K562 (cell line): Measurements from ENCODE around the gene FNDC4. TPM values are rescaled to one million over a fixed set of nuclear protein-coding genes. Genes with fewer than 3 reads are reported as not detected.

ENCODE experiments used
- ARID1B ChIP-seq: fragments of 450-650 bp; IDR thresholded peaks from 2 replicates; pipeline ENCODE4 v1.6.1; 2016; ENCODE audit warnings: antibody characterized with exemption, mild to moderate bottlenecking, inconsistent platforms
- ATF1 ChIP-seq, 2 experiments: fragments of 450-650 bp in 1 of 2; IDR thresholded peaks; 2 replicates each; pipeline ENCODE4 v1.6.1; 2016; ENCODE audit warnings: missing compliant biosample characterization in 1 of 2, missing genetic modification characterization in 1 of 2
- CGGBP1 ChIP-seq: fragments of 250-450 bp; sonication (Bioruptor Pico); IDR thresholded peaks from 2 replicates; pipeline ENCODE4 v1.9.0; 2021; ENCODE audit warnings: mild to moderate bottlenecking
- CREB3 ChIP-seq: fragments of 450-650 bp; conservative IDR thresholded peaks from 2 replicates; pipeline ENCODE4 v1.6.1; 2016; ENCODE audit warnings: missing genetic modification characterization, low read depth, mild to moderate bottlenecking, missing compliant biosample characterization, moderate library complexity
- FOXJ3 ChIP-seq: sonication (generic); formaldehyde crosslinking; IDR thresholded peaks from 2 replicates; pipeline ENCODE4 v1.4.0; 2020; ENCODE audit warnings: mild to moderate bottlenecking, missing genetic modification reagents
- GTF2A2 ChIP-seq: IDR thresholded peaks from 2 replicates; pipeline ENCODE4 v1.6.1; 2016; ENCODE audit warnings: mild to moderate bottlenecking, missing genetic modification characterization, missing compliant biosample characterization
- HDAC3 ChIP-seq: fragments of 450-650 bp; IDR thresholded peaks from 2 replicates; pipeline ENCODE4 v1.6.1; 2018; ENCODE audit warnings: borderline replicate concordance, mild to moderate bottlenecking, moderate library complexity; ENCODE audit not compliant: partially characterized antibody
- JUN ChIP-seq, 2 experiments: sonication (generic) in 1 of 2; formaldehyde crosslinking in 1 of 2; IDR thresholded peaks; 2 replicates each; pipeline versions ENCODE4 v1.6.1 to v1.8.0; 2012 to 2022; ENCODE audit warnings: borderline replicate concordance in 2 of 2, mild to moderate bottlenecking in 2 of 2, improper control_type of control experiment in 1 of 2, low read depth in 1 of 2, low read length in 1 of 2, missing genetic modification reagents in 1 of 2
- JUND ChIP-seq, 2 experiments: IDR thresholded peaks; 2 replicates in 1 of 2; 3 replicates in 1 of 2; pipeline ENCODE4 v1.6.1; 2011; ENCODE audit warnings: borderline replicate concordance in 2 of 2, low read depth in 2 of 2, low read length in 2 of 2, improper control_type of control experiment in 1 of 2, missing biosample characterization in 1 of 2, missing genetic modification characterization in 1 of 2, missing genetic modification reagents in 1 of 2
- NFYB ChIP-seq: IDR thresholded peaks from 2 replicates; pipeline ENCODE4 v1.6.1; 2011; ENCODE audit warnings: mild to moderate bottlenecking, moderate library complexity; ENCODE audit not compliant: insufficient read length; ENCODE audit errors: extremely low read depth
- SMARCA4 ChIP-seq: fragments of 450-650 bp; IDR thresholded peaks from 2 replicates; pipeline ENCODE4 v1.6.1; 2016
- ZBTB9 ChIP-seq: fragments of 450-650 bp; formaldehyde crosslinking; IDR thresholded peaks from 2 replicates; pipeline ENCODE4 v1.4.0; 2020; ENCODE audit warnings: mild to moderate bottlenecking, moderate library complexity
- ZNF143 ChIP-seq: sonication (generic); formaldehyde crosslinking; IDR thresholded peaks from 2 replicates; pipeline ENCODE4 v1.9.0; 2022; ENCODE audit warnings: mild to moderate bottlenecking, missing genetic modification reagents
- ZNF551 ChIP-seq: fragments of 250-450 bp; sonication (Bioruptor Pico); IDR thresholded peaks from 2 replicates; pipeline ENCODE4 v1.5.0; 2021; ENCODE audit warnings: mild to moderate bottlenecking, moderate library complexity
- polyA plus RNA-seq, 8 experiments: library from polyadenylated mRNA; depleted of rRNA in 4 of 8; stranded (reverse) in 5 of 8; unstranded in 3 of 8; fragments of >200 nt; fragmentation: Nextera tagmentation in 2 of 8; fragmentation: Illumina TruSeq in 1 of 8; extraction: Ambion mirVana in 2 of 8; extraction: Trizol in 1 of 8; gene quantifications; 2 replicates each; pipeline versions ENCODE4 v1.2.1 to v1.2.3, GENCODE V29; 2011 to 2014; ENCODE audit warnings: inconsistent platforms in 1 of 8, missing spikeins in 1 of 8
- total RNA-seq, 7 experiments: library from RNA; depleted of rRNA in 6 of 7; stranded (reverse); fragments of >200 nt in 6 of 7; fragmentation: Illumina TruSeq in 2 of 7; extraction: Trizol in 2 of 7; gene quantifications; 2 replicates each; pipeline versions ENCODE4 v1.2.1 to v1.2.3, GENCODE V29; 2011 to 2021; ENCODE audit warnings: low replicate concordance in 1 of 7
- TF ChIP-seq, protein P1 (sequence below), 3 experiments: IDR thresholded peaks in 2 of 3; conservative IDR thresholded peaks in 1 of 3; 2 replicates each; pipeline ENCODE4 v1.5.1; 2011 to 2012; ENCODE audit warnings: low read length in 3 of 3, mild to moderate bottlenecking in 3 of 3, control low read depth in 2 of 3, improper control_type of control experiment in 1 of 3, inconsistent platforms in 1 of 3, low read depth in 1 of 3, mixed read lengths in 1 of 3, moderate library complexity in 1 of 3; ENCODE audit not compliant: insufficient read depth in 2 of 3
- TF ChIP-seq, protein P2 (sequence below): fragments of 250-450 bp; sonication (Bioruptor Pico); IDR thresholded peaks from 2 replicates; pipeline ENCODE4 v1.4.0; 2020

The FNDC4 gene
- total and polyA plus RNA-seq, 9 of the 15 experiments (the other 6 are each of a cell fraction or from before 2014, with no cell fraction given) = 0.28 to 4.9 (median 2.3) TPM

GRCh38 chr2:27527182-27527581 lies 32.2 kb upstream of the FNDC4 start (continued):
- TF ChIP-seq FOXJ3 (CRISPR knock-in tag) (no peak), CGGBP1 (CRISPR knock-in tag) (no peak), ZNF143 (CRISPR knock-in tag) (no peak), GTF2A2 (tag) (no peak), NFYB (no peak), HDAC3 (no peak), JUND (IDR thresholded peaks at IDR 0.05; ENCODE audit: borderline replicate concordance, low read depth, low read length) (peak; percentile 94), JUND (tag; IDR thresholded peaks at IDR 0.05; ENCODE audit: borderline replicate concordance, low read depth, low read length) (peak; percentile 73; the same call in 1 of the 3 replicates), SMARCA4 (peak; percentile 87; the same call in 1 of the 2 replicates), ATF1 (CRISPR knock-in tag; IDR thresholded peaks at IDR 0.05) (no peak), ATF1 (tag; IDR thresholded peaks at IDR 0.05) (no peak), JUN (IDR thresholded peaks at IDR 0.05; ENCODE audit: borderline replicate concordance, low read depth, low read length) (peak; percentile 82), JUN (CRISPR knock-in tag; IDR thresholded peaks at IDR 0.05; ENCODE audit: borderline replicate concordance) (no peak), ZNF551 (no peak), ARID1B (peak; percentile 76), CREB3 (tag) (no peak), ZBTB9 (CRISPR knock-in tag) (no peak)
- TF ChIP-seq, protein P1, sequence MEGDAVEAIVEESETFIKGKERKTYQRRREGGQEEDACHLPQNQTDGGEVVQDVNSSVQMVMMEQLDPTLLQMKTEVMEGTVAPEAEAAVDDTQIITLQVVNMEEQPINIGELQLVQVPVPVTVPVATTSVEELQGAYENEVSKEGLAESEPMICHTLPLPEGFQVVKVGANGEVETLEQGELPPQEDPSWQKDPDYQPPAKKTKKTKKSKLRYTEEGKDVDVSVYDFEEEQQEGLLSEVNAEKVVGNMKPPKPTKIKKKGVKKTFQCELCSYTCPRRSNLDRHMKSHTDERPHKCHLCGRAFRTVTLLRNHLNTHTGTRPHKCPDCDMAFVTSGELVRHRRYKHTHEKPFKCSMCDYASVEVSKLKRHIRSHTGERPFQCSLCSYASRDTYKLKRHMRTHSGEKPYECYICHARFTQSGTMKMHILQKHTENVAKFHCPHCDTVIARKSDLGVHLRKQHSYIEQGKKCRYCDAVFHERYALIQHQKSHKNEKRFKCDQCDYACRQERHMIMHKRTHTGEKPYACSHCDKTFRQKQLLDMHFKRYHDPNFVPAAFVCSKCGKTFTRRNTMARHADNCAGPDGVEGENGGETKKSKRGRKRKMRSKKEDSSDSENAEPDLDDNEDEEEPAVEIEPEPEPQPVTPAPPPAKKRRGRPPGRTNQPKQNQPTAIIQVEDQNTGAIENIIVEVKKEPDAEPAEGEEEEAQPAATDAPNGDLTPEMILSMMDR (IDR thresholded peaks at IDR 0.05 in 2 of 3, conservative IDR thresholded peaks at IDR 0.05 in 1 of 3; ENCODE audit: insufficient read depth in 2 of 3, low read depth in 1 of 3, low read length in 3 of 3) = no peak
- TF ChIP-seq, protein P2, sequence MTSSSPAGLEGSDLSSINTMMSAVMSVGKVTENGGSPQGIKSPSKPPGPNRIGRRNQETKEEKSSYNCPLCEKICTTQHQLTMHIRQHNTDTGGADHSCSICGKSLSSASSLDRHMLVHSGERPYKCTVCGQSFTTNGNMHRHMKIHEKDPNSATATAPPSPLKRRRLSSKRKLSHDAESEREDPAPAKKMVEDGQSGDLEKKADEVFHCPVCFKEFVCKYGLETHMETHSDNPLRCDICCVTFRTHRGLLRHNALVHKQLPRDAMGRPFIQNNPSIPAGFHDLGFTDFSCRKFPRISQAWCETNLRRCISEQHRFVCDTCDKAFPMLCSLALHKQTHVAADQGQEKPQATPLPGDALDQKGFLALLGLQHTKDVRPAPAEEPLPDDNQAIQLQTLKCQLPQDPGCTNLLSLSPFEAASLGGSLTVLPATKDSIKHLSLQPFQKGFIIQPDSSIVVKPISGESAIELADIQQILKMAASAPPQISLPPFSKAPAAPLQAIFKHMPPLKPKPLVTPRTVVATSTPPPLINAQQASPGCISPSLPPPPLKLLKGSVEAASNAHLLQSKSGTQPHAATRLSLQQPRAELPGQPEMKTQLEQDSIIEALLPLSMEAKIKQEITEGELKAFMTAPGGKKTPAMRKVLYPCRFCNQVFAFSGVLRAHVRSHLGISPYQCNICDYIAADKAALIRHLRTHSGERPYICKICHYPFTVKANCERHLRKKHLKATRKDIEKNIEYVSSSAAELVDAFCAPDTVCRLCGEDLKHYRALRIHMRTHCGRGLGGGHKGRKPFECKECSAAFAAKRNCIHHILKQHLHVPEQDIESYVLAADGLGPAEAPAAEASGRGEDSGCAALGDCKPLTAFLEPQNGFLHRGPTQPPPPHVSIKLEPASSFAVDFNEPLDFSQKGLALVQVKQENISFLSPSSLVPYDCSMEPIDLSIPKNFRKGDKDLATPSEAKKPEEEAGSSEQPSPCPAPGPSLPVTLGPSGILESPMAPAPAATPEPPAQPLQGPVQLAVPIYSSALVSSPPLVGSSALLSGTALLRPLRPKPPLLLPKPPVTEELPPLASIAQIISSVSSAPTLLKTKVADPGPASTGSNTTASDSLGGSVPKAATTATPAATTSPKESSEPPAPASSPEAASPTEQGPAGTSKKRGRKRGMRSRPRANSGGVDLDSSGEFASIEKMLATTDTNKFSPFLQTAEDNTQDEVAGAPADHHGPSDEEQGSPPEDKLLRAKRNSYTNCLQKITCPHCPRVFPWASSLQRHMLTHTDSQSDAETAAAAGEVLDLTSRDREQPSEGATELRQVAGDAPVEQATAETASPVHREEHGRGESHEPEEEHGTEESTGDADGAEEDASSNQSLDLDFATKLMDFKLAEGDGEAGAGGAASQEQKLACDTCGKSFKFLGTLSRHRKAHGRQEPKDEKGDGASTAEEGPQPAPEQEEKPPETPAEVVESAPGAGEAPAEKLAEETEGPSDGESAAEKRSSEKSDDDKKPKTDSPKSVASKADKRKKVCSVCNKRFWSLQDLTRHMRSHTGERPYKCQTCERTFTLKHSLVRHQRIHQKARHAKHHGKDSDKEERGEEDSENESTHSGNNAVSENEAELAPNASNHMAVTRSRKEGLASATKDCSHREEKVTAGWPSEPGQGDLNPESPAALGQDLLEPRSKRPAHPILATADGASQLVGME (CRISPR knock-in tag) = no peak
